Measurements from ENCODE around the gene HBG1. TPM values are rescaled to one million over a fixed set of nuclear protein-coding genes. Genes with fewer than 3 reads are reported as not detected.
"Not testable (repeated sequence)": the region's sequence is repeated elsewhere in the genome, so short reads cannot be mapped to it uniquely, and the experiment has no call there.

HBG1 gene
- total and polyA plus RNA-seq, 2 of the 8 experiments (the other 6 are each of a cell fraction or from before 2014, with no cell fraction given): 0.26 TPM; not detected in 1

DNA sequence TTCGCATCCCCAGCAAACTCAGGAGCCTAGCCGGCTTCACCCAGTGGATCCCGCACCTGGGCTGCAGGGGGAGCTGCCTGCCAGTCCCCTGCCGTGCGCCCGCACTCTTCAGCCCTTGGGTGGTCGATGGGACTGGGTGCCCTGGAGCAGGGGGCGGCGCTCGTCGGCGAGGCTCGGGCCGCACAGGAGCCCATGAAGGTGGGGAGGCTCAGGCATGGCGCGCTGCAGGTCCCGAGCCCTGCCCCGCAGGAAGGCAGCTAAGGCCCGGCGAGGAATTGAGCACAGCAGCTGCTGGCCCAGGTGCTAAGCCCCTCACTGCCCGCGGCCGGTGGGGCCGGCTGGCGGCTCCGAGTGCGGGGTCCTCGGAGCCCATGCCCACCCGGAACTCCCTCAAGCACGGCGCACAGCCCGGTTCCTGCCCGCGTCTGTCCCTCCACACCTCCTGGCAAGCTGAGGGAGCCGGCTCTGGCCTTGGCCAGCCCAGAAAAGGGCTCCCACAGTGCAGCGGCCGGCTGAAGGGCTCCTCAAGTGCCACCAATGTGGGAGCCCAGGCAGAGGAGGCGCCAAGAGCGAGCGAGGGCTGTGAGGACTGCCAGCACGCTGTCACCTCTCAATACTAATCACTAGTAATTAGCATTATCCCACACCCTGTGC lies 44.8 kb upstream of the HBG1 start:
- H2BK12ac ChIP-seq (ENCODE audit: low read depth, low read length); H4K5ac ChIP-seq (ENCODE audit: insufficient read length, low read depth, low read length); H4K8ac ChIP-seq (ENCODE audit: extremely low read depth, insufficient read depth, low read length); H2BK15ac ChIP-seq (ENCODE audit: low read length); H3K56ac ChIP-seq (replicated peaks; ENCODE audit: insufficient read length, low read depth, low read length); H2BK20ac ChIP-seq (ENCODE audit: low read length); H4K91ac ChIP-seq (replicated peaks; ENCODE audit: insufficient read length, low read length); H3K4me1 ChIP-seq (replicated peaks in 1 of 4; ENCODE audit: control insufficient read depth in 3 of 4, insufficient read depth in 4 of 4, low read length in 3 of 4); H4K20me1 ChIP-seq (replicated peaks in 1 of 2; ENCODE audit: control insufficient read depth in 1 of 2, insufficient read depth in 2 of 2, low read length in 2 of 2); FAIRE-seq; H3K23ac ChIP-seq (ENCODE audit: insufficient read length); H3K4me2 ChIP-seq (ENCODE audit: insufficient read depth in 1 of 2, low read depth in 2 of 2, low read length in 2 of 2); H3K36me3 ChIP-seq (ENCODE audit: control insufficient read depth in 2 of 4, insufficient read depth in 4 of 4, low read length in 3 of 4); H3K27ac ChIP-seq (ENCODE audit: low read depth, low read length); H2BK120ac ChIP-seq (replicated peaks; ENCODE audit: low read depth, low read length); H3K27me3 ChIP-seq (replicated peaks in 1 of 4; ENCODE audit: control insufficient read depth in 3 of 4, extremely low read depth in 1 of 4, insufficient read depth in 3 of 4, low read length in 3 of 4); H3K18ac ChIP-seq (ENCODE audit: extremely low read depth, low read length); H3K23me2 ChIP-seq (ENCODE audit: low read depth, low read length); POLR2A ChIA-PET (ENCODE audit: partially characterized antibody); DNase-seq (ENCODE audit: low read depth in 1 of 2, low spot score in 2 of 2); H3K14ac ChIP-seq (ENCODE audit: insufficient read length); H3K9ac ChIP-seq (replicated peaks in 1 of 4; ENCODE audit: extremely low read depth in 1 of 4, low read depth in 3 of 4, low read length in 3 of 4); H3K4me3 ChIP-seq (ENCODE audit: extremely low read depth in 1 of 4, insufficient read depth in 2 of 4, low read depth in 3 of 4, low read length in 4 of 4); H3K4ac ChIP-seq (replicated peaks; ENCODE audit: insufficient read length, low read depth, low read length); H2AK5ac ChIP-seq (ENCODE audit: low read depth, low read length); H2BK5ac ChIP-seq (ENCODE audit: low read depth, low read length); H3K9me3 ChIP-seq (ENCODE audit: insufficient read depth in 2 of 2, low read depth in 1 of 2, low read length in 1 of 2); H3K79me1 ChIP-seq (ENCODE audit: low read depth, low read length); H2AFZ ChIP-seq (ENCODE audit: low read length); H3K79me2 ChIP-seq (ENCODE audit: control insufficient read depth in 1 of 2, insufficient read depth in 2 of 2, low read length in 2 of 2): not testable (repeated sequence)
- CTCF ChIA-PET (ENCODE audit: partially characterized antibody): interaction anchor here (1.2 to 2.3 kb wide), 6 partner anchors 16 to 170 kb away, joined by 3 to 9 read pairs (median 6); no protein-coding TSS in a partner anchor
- peak in 1 of 3 experiments; percentile 0; a peak in 1 of 4 replicates for TF ChIP-seq CTCF (IDR thresholded peaks at IDR 0.05; ENCODE audit: control extremely low read depth in 1 of 3, insufficient read depth in 1 of 3, low read depth in 1 of 3, low read length in 3 of 3)
- WGBS, 2 experiments (ENCODE audit: extremely low coverage in 1 of 2, insufficient coverage in 1 of 2, insufficient read length in 1 of 2, insufficient replicate concordance in 2 of 2, low coverage in 1 of 2, low lambda C conversion rate in 2 of 2, missing lambda C conversion rate in 1 of 2): 94% methylated on average over 14 of the region's 41 CpGs; no CpG with 5 or more reads in 1 of the 2 experiments

Data from H1 (cell line).